Esophagus muscularis mucosa (tissue), 4 donors: Measurements from ENCODE around the gene GUCD1. TPM values are rescaled to one million over a fixed set of nuclear protein-coding genes. Genes with fewer than 3 reads are reported as not detected.

Experiments
- DNase-seq: peaks from one replicate; pipeline ENCODE4 v3.0.0-alpha.2; 2017; ENCODE audit errors: extremely low spot score
- H3K27ac ChIP-seq, 4 donors: fragments of 200-600 bp; sonication (generic); replicated peaks in 1 of 4; 1 replicate in 3 of 4; 2 replicates in 1 of 4; pipeline ENCODE4 v1.5.1; 2016 to 2019; ENCODE audit warnings: mild to moderate bottlenecking in 1 of 4
- H3K27me3 ChIP-seq, 4 donors: fragments of 200-600 bp; sonication (generic); one replicate each; pipeline versions ENCODE4 v1.5.1 to v1.6.0; 2016 to 2019
- H3K36me3 ChIP-seq, 4 donors: fragments of 200-600 bp; sonication (generic); one replicate each; pipeline ENCODE4 v1.5.1; 2016 to 2019
- H3K4me1 ChIP-seq, 4 donors: fragments of 200-600 bp; sonication (generic); one replicate each; pipeline ENCODE4 v1.5.1; 2016 to 2019
- H3K4me3 ChIP-seq, 4 donors: fragments of 200-600 bp; sonication (generic); 1 replicate in 2 of 4; 2 replicates in 2 of 4; pipeline ENCODE4 v1.5.1; 2016 to 2019; ENCODE audit warnings: mild to moderate bottlenecking in 4 of 4, moderate library complexity in 1 of 4
- H3K9me3 ChIP-seq, 4 donors: fragments of 200-600 bp; sonication (generic); 1 replicate in 3 of 4; 2 replicates in 1 of 4; pipeline ENCODE4 v1.5.1; 2016 to 2019
- CTCF ChIP-seq, 3 experiments: fragments of 200-600 bp in 2 of 3; fragments of 450-650 bp in 1 of 3; sonication (generic) in 2 of 3; IDR thresholded peaks; one replicate each; pipeline ENCODE4 v1.5.1; 2017 to 2019; ENCODE audit warnings: antibody characterized with exemption in 3 of 3, mild to moderate bottlenecking in 2 of 3, moderate library complexity in 1 of 3
- EP300 ChIP-seq: sonication (generic); formaldehyde crosslinking; IDR thresholded peaks from one replicate; pipeline ENCODE4 v1.6.1; 2017; ENCODE audit warnings: antibody characterized with exemption
- POLR2A ChIP-seq: fragments of 450-650 bp; IDR thresholded peaks from one replicate; pipeline ENCODE4 v1.6.1; 2017; ENCODE audit warnings: antibody characterized with exemption, moderate library complexity, mild to moderate bottlenecking, low read depth
- POLR2AphosphoS5 ChIP-seq, 2 donors: sonication (generic); formaldehyde crosslinking; IDR thresholded peaks; one replicate each; pipeline ENCODE4 v1.6.1; 2017; ENCODE audit warnings: antibody characterized with exemption in 2 of 2
- WGBS: methylation state at CpG from one replicate; pipeline ENCODE4 v1.1.5; 2018; 5-methylcytosine and 5-hydroxymethylcytosine counted together
- intact Hi-C: fragments of 100-400 bp; cut with DNase I; formaldehyde crosslinking; loops from one replicate; pipeline ENCODE4 v1.15.1; 2023
- total RNA-seq, 4 donors: library from RNA; depleted of rRNA; stranded (reverse); fragments of >200 nt; gene quantifications; one replicate each; pipeline versions ENCODE4 v1.1.0 to v1.2.1, GENCODE V29; 2016

The GUCD1 gene
- total RNA-seq, 4 donors from 2014 or later, result 93.4 to 202 (median 160) TPM

GRCh38 chr22:24512043-24512442 lies 42.9 kb downstream of the GUCD1 start:
- DNase-seq, result no peak
- TF ChIP-seq EP300 (no peak), POLR2A (no peak), POLR2AphosphoS5 (IDR thresholded peaks at IDR 0.05) (no peak), CTCF (IDR thresholded peaks at IDR 0.05) (no peak)
- intact Hi-C loops, result loop anchor here (10.0 kb wide), 1 partner anchor 167 kb away; no protein-coding TSS in a partner anchor
- 74% methylated on average over 3 of the region's 3 CpGs for WGBS
- no peak overlapping the region for H3K27ac ChIP-seq
- H3K36me3 ChIP-seq, result no peaks in the 10 kb centered on the region
- peaks cover 20 to 39% (median 29%) of the 10 kb centered on the region in 4 donors for H3K4me1 ChIP-seq
- H3K9me3 ChIP-seq, result no peaks in the 10 kb centered on the region
- H3K27me3 ChIP-seq, result peaks cover 0 to 4% (median 0%) of the 10 kb centered on the region in 4 donors
- no peak overlapping the region for H3K4me3 ChIP-seq

- no peak for TF ChIP-seq EP300
- no peak for TF ChIP-seq CTCF (IDR thresholded peaks at IDR 0.05)
- TF ChIP-seq POLR2A, result no peak
- TF ChIP-seq POLR2AphosphoS5 (IDR thresholded peaks at IDR 0.05), result peak in 1 of 2 donors; percentile 12
- H3K36me3 ChIP-seq, result no peaks in the 10 kb centered on the region
- peaks cover 0 to 4% (median 0%) of the 10 kb centered on the region in 4 donors for H3K27me3 ChIP-seq
- H3K4me1 ChIP-seq, result peaks cover 13 to 32% (median 25%) of the 10 kb centered on the region in 4 donors
- H3K9me3 ChIP-seq, result no peaks in the 10 kb centered on the region
- DNase-seq, result no peak
- 61% methylated on average over 9 of the region's 10 CpGs for WGBS
- H3K4me3 ChIP-seq, result no peak overlapping the region
- intact Hi-C loops, result loop anchor here (10.0 kb wide), 1 partner anchor 166 kb away; no protein-coding TSS in a partner anchor
- no peak overlapping the region for H3K27ac ChIP-seq
These were observed 44.0 kb downstream of the GUCD1 start for GRCh38 chr22:24510637-24511625.

GRCh38 chr22:24507716-24508115 lies 47.2 kb downstream of the GUCD1 start:
- 82% methylated on average over 7 of the region's 7 CpGs for WGBS
- intact Hi-C loops, result no loop called here

GRCh38 chr22:24506802-24507438 lies 48.0 kb downstream of the GUCD1 start:
- Histone ChIP-seq H3K4me1 (peaks cover 11 to 27% (median 22%) of the 10 kb centered on the region in 4 donors), H3K9me3 (no peaks in the 10 kb centered on the region), H3K27ac (no peak overlapping the region), H3K4me3 (no peak overlapping the region), H3K36me3 (no peaks in the 10 kb centered on the region), H3K27me3 (no peaks in the 10 kb centered on the region)
- no peak for TF ChIP-seq POLR2AphosphoS5 (IDR thresholded peaks at IDR 0.05)
- TF ChIP-seq EP300, result no peak
- TF ChIP-seq POLR2A, result no peak
- no peak for TF ChIP-seq CTCF (IDR thresholded peaks at IDR 0.05)
- DNase-seq, result no peak
- intact Hi-C loops, result no loop called here
- 59% methylated on average over 6 of the region's 6 CpGs for WGBS

More at GRCh38 chr22:24507716-24508115, 47.2 kb downstream of the GUCD1 start:
- H3K9me3 ChIP-seq, result no peaks in the 10 kb centered on the region
- H3K36me3 ChIP-seq, result no peaks in the 10 kb centered on the region
- H3K27me3 ChIP-seq, result no peaks in the 10 kb centered on the region
- H3K4me1 ChIP-seq, result peaks cover 11 to 31% (median 24%) of the 10 kb centered on the region in 4 donors
- TF ChIP-seq POLR2AphosphoS5 (IDR thresholded peaks at IDR 0.05) (no peak), POLR2A (no peak), CTCF (IDR thresholded peaks at IDR 0.05) (no peak), EP300 (no peak)
- DNase-seq, result no peak
- H3K4me3 ChIP-seq, result no peak overlapping the region
- H3K27ac ChIP-seq, result no peak overlapping the region
